GM12891 (cell line): ENCODE data around the gene FOXI1.

Source experiments
- PAX5 ChIP-seq: IDR thresholded peaks from 2 replicates; pipeline ENCODE4 v1.6.1; 2011; ENCODE audit warnings: low read length, moderate library complexity, mild to moderate bottlenecking; ENCODE audit not compliant: insufficient read depth, severe bottlenecking
- POLR2A ChIP-seq: IDR thresholded peaks from 2 replicates; pipeline ENCODE4 v1.6.1; 2011; ENCODE audit warnings: low read depth, low read length, control low read depth
- POLR2AphosphoS5 ChIP-seq: IDR thresholded peaks from 2 replicates; pipeline ENCODE4 v1.6.1; 2011; ENCODE audit warnings: low read depth, low read length, control low read depth
- POU2F2 ChIP-seq: IDR thresholded peaks from 2 replicates; pipeline ENCODE4 v1.6.1; 2011; ENCODE audit warnings: low read depth, mild to moderate bottlenecking, control low read depth, low read length, moderate library complexity
- SPI1 ChIP-seq: IDR thresholded peaks from 2 replicates; pipeline ENCODE4 v1.6.1; 2011; ENCODE audit warnings: low read depth, low read length, control low read depth
- TAF1 ChIP-seq: IDR thresholded peaks from 2 replicates; pipeline ENCODE4 v1.6.1; 2011; ENCODE audit warnings: low read depth, low read length, control low read depth

GRCh38 chr5:170105642-170106611, at the start of gene FOXI1:
- TF ChIP-seq POLR2AphosphoS5 (no peak), POLR2A (no peak), TAF1 (no peak), PAX5 (no peak), SPI1 (no peak), POU2F2 (no peak)
